Measurements from ENCODE around the gene PSMD5.

DNA sequence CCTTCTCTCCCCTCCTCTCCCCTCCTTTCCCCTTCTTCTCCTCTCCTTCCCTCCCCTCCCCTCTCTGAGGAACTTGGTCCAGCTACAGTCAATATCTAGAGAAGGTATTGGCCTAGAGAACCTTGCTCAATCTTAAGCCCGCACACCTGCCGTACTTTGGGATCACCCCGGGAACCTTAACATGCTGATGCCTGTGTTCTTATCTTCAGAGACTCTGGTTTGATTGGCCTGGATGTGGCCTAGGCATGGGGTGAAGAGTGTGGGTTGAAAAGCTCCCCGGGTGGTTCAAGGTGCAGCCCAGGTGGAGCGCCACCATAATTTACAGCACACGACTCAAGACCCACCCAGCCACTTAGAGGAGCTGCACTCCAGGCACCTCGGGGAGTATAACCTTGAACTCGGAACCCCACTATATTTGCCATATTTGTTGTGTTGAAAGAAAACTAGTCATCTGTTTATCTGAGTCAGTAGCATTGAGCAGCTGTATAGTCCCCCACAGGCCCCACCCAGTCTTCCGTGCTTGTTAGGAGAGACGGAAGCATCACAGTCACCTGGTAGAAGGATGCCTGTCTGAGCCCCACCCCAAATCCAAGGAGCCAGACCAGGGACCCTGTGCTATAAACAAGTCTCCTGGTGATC is 48.6 kb upstream of the PSMD5 start:
- TF ChIP-seq CTCF (conservative IDR thresholded peaks at IDR 0.05; ENCODE audit: low read depth, low read length), result no peak
- TF ChIP-seq CEBPB (IDR thresholded peaks at IDR 0.05; ENCODE audit: low read depth, low read length), result no peak
- no peak for TF ChIP-seq POLR2A (IDR thresholded peaks at IDR 0.05; ENCODE audit: low read depth, low read length)
- TF ChIP-seq MAFK (IDR thresholded peaks at IDR 0.05; ENCODE audit: low read depth, low read length), result no peak
- TF ChIP-seq, protein P1, sequence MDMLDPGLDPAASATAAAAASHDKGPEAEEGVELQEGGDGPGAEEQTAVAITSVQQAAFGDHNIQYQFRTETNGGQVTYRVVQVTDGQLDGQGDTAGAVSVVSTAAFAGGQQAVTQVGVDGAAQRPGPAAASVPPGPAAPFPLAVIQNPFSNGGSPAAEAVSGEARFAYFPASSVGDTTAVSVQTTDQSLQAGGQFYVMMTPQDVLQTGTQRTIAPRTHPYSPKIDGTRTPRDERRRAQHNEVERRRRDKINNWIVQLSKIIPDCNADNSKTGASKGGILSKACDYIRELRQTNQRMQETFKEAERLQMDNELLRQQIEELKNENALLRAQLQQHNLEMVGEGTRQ (IDR thresholded peaks at IDR 0.05; ENCODE audit: low read depth, low read length), result no peak
- no peak for TF ChIP-seq RFX5 (IDR thresholded peaks at IDR 0.05; ENCODE audit: low read depth, low read length)
- TF ChIP-seq RAD21 (IDR thresholded peaks at IDR 0.05; ENCODE audit: low read length), result no peak
- no peak for TF ChIP-seq FOS (IDR thresholded peaks at IDR 0.05; ENCODE audit: low read depth, low read length)
- no peak for TF ChIP-seq RCOR1 (IDR thresholded peaks at IDR 0.05; ENCODE audit: insufficient replicate concordance, low read length)
- TF ChIP-seq SMC3 (IDR thresholded peaks at IDR 0.05; ENCODE audit: low read depth, low read length), result no peak
- no peak for TF ChIP-seq CHD1 (IDR thresholded peaks at IDR 0.05; ENCODE audit: low read depth, low read length)
- TF ChIP-seq MXI1 (IDR thresholded peaks at IDR 0.05; ENCODE audit: borderline replicate concordance, low read depth, low read length), result no peak
- TF ChIP-seq NFE2L2 (IDR thresholded peaks at IDR 0.05; ENCODE audit: low read depth, low read length), result no peak

Measured in IMR-90 (cell line).